Stimulated activated CD4-positive, alpha-beta T cell treated with anti-CD3 and anti-CD28 coated beads, Interleukin-15, amount 100 ng/mL, for 48 hours (primary cell): ENCODE results near the gene RPSA.
"Not testable (repeated sequence)": the region's sequence is repeated elsewhere in the genome, so short reads cannot be mapped to it uniquely, and the experiment has no call there.

Source experiments
- DNase-seq, 2 donors: peaks; one replicate each; pipeline ENCODE4 v3.0.0-alpha.2; 2020; ENCODE audit warnings: low read depth in 2 of 2

Gene RPSA

GRCh38 chr3:39454591-39455217 lies 48.2 kb downstream of the RPSA start:
- no peak for DNase-seq

DNA sequence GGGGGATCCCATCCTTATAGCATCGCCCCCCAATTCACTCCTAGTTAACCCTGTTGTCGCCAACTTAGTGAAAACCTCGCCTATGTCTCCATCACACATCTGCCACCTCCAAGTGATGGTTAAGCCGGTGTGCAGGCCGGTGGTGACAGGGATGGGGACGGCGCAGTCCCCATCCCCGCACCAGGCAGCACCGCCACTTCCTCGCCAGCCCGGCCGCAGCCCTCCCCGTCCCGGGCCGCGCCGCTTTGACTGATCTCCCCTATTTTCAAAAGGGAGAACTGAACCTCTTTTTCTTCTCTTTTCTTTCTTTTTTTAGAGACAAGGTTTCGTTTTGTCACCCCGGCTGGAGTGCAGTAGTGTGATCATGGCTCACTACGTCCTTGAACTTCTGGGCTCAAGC lies 49.6 kb downstream of the RPSA start:
- DNase-seq: no peak

DNA sequence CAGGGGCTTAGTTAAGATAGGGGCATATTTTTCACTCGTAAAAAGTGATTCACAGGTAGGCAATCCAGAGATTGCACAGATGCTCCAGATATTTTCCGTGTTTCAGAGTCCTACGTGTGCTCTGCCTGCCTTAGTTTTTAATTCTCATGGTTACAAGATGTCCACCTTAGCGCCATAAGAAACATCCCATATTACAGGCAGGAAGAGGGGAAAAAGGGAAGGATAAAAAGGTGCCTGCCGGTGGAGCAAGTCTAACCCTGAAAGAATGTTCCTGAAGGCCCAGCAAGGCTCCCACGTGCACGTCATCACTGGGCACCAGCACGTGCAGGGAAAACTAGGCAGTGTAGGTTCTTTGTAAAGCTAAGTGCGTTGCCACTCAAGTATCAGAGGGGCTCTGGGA lies 50.8 kb downstream of the RPSA start:
- DNase-seq: no peak

GRCh38 chr3:39458579-39458978 lies 52.1 kb downstream of the RPSA start:
- DNase-seq: not testable (repeated sequence)

DNA sequence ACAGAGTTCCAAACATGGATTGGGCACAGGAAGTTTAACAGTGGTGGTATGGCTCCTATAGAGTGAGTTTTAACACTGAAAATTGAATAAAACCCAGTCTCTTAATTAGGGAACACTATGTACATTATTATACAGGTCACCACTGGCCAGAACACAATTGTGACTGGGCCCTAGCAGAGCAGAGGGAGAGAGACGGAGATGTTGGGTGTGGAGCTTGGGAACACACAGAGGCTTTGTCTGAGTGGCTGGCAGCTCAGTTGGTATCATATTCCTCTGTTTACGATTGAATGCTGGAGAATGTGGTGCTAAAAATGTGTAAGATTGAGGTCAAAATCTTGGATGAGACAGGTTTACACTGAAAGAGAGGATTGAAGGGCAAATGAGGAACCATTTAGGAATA lies 54.2 kb downstream of the RPSA start:
- no peak for DNase-seq
